Measurements from ENCODE around the gene ABCA5.

Gene ABCA5

DNA sequence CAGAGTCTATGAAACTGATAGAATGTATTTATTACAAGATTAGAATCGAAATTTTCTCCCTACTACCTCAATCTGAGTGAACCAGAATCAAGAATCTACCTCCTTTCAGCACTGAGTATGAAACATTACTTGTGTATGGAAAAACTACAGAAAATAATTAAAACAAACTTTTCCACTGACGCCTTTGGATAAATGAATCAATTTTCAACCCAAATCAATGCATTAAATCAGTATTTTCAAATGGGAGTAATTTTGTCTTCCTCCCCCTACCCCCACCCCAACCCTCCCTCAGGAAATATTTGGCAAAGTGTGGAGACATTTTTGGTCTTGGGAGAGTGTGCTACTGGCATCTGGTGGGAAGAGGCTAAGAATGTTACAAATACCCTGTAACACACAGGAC is 90.5 kb downstream of the ABCA5 start:
- no peak for DNase-seq (ENCODE audit: low read depth)
- in situ Hi-C loops (cut with HindIII; ENCODE audit: low sequenced_read_pairs) = no loop called here
- TF ChIP-seq, protein P1, sequence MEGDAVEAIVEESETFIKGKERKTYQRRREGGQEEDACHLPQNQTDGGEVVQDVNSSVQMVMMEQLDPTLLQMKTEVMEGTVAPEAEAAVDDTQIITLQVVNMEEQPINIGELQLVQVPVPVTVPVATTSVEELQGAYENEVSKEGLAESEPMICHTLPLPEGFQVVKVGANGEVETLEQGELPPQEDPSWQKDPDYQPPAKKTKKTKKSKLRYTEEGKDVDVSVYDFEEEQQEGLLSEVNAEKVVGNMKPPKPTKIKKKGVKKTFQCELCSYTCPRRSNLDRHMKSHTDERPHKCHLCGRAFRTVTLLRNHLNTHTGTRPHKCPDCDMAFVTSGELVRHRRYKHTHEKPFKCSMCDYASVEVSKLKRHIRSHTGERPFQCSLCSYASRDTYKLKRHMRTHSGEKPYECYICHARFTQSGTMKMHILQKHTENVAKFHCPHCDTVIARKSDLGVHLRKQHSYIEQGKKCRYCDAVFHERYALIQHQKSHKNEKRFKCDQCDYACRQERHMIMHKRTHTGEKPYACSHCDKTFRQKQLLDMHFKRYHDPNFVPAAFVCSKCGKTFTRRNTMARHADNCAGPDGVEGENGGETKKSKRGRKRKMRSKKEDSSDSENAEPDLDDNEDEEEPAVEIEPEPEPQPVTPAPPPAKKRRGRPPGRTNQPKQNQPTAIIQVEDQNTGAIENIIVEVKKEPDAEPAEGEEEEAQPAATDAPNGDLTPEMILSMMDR (IDR thresholded peaks at IDR 0.05; ENCODE audit: low read depth, low read length, missing control alignments) = no peak
- no peak overlapping the region for H3K4me3 ChIP-seq (ENCODE audit: low read depth, low read length)

GRCh38 chr17:69235338-69236058 is 91.4 kb downstream of the ABCA5 start:
- H3K4me3 ChIP-seq (ENCODE audit: low read depth, low read length) = no peak overlapping the region
- peak; percentile 72 for DNase-seq (ENCODE audit: low read depth)
- in situ Hi-C loops (cut with HindIII; ENCODE audit: low sequenced_read_pairs) = no loop called here
- TF ChIP-seq, protein P1 (IDR thresholded peaks at IDR 0.05; ENCODE audit: low read depth, low read length, missing control alignments) = peak; percentile 81

- TF ChIP-seq, protein P1 (IDR thresholded peaks at IDR 0.05; ENCODE audit: low read depth, low read length, missing control alignments) = no peak
- DNase-seq (ENCODE audit: low read depth) = no peak
- no peak overlapping the region for H3K4me3 ChIP-seq (ENCODE audit: low read depth, low read length)
- in situ Hi-C loops (cut with HindIII; ENCODE audit: low sequenced_read_pairs) = no loop called here
These were observed 94.3 kb downstream of the ABCA5 start for GRCh38 chr17:69232650-69233049.

DNA sequence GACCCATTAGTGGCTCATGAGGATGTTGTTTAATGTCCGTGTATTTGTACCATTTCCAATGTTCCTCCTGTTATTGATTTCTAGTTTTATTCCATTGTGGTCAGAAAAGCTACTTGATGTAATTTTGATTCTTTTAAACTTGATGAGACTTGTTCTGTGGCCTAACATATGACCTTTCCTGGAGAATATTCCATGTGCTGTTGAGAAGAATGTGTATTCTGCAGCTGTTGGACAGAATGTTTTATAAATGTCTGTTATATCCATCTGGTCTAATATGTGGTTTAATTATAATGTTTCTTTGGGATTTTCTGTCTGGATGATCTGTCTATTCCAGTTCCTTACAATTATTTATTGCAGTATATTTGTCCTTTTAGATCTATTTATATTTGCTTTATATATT is 95.4 kb downstream of the ABCA5 start:
- TF ChIP-seq, protein P1 (IDR thresholded peaks at IDR 0.05; ENCODE audit: low read depth, low read length, missing control alignments) = no peak
- in situ Hi-C loops (cut with HindIII; ENCODE audit: low sequenced_read_pairs) = no loop called here
- DNase-seq (ENCODE audit: low read depth) = no peak
- H3K4me3 ChIP-seq (ENCODE audit: low read depth, low read length) = no peak overlapping the region

DNA sequence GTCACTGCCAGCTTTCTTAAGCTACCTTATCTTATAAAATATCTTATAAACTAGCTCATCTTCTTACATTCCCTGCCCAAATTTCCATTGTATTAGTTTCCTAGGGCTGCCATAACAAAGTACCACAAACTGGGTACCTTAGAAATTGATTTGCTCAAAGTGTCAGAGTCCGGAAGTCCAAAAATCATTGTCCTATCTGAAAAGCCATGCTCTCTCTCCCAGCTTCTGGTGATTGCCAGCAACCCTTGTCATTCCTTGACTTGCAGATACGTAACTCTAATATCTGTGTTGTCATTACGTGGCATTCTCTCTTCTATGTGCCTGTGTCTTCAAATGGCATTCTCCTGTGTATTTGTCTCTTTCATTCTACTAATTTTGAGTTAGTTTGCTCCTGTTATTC is 96.0 kb downstream of the ABCA5 start:
- in situ Hi-C loops (cut with HindIII; ENCODE audit: low sequenced_read_pairs) = no loop called here
- TF ChIP-seq, protein P1 (IDR thresholded peaks at IDR 0.05; ENCODE audit: low read depth, low read length, missing control alignments) = no peak
- no peak for DNase-seq (ENCODE audit: low read depth)
- H3K4me3 ChIP-seq (ENCODE audit: low read depth, low read length) = no peak overlapping the region

DNA sequence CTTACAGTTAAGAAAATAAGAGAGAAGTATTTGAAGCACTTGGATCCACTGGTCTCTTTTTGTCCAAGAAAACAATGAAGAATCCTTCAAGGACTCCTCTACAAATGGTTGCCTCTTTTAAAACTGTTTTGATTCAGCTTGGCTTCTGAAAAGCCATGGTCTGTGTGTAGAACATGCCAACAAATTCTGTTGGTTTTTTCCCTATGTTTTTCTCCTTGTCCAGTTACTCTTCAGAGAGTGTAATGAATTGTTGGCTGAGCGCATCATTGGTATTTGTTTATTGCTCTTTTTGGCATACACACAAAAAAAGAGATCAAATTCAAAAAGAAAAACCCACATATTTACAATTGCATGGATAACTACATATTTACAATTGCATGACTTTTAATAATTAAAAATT is 98.4 kb downstream of the ABCA5 start, which contains the start of gene ABCA10:
TSS of gene ABCA10 (minus strand) at position 249 of the 400 bp plus-strand sequence. CDS start 3,466 bp downstream, outside the sequence.
- TF ChIP-seq, protein P1 (IDR thresholded peaks at IDR 0.05; ENCODE audit: low read depth, low read length, missing control alignments) = no peak
- in situ Hi-C loops (cut with HindIII; ENCODE audit: low sequenced_read_pairs) = no loop called here
- DNase-seq (ENCODE audit: low read depth) = no peak
- H3K4me3 ChIP-seq (ENCODE audit: low read depth, low read length) = no peak within 1 kb of the TSS

All from astrocyte of the cerebellum (primary cell).